Measurements from ENCODE around the gene HOXB8.

DNA sequence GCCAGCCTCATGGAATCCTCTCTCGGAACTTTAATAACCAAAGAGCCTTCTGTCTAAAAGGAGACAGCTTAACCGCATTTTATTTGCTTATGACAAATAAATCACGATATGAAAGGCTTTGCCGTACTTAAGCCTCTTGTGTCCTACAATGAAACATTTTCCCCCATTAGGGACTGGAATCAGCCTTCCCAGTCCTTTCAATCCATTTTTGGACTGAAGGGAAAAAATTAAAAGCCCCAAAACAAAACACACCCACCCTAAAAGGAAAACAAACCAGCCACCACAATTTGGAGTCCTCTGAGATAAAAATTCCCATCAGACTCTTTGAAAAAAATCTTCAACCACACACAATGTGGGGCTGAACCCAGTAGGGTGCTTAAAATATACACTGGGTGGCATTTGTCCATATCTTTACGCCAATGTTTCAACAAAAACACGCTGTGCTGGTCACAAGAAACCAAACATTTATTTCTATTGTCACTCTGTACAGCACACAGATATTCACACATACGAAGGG lies 40.0 kb downstream of the HOXB8 start:
- TF ChIP-seq, protein P1, sequence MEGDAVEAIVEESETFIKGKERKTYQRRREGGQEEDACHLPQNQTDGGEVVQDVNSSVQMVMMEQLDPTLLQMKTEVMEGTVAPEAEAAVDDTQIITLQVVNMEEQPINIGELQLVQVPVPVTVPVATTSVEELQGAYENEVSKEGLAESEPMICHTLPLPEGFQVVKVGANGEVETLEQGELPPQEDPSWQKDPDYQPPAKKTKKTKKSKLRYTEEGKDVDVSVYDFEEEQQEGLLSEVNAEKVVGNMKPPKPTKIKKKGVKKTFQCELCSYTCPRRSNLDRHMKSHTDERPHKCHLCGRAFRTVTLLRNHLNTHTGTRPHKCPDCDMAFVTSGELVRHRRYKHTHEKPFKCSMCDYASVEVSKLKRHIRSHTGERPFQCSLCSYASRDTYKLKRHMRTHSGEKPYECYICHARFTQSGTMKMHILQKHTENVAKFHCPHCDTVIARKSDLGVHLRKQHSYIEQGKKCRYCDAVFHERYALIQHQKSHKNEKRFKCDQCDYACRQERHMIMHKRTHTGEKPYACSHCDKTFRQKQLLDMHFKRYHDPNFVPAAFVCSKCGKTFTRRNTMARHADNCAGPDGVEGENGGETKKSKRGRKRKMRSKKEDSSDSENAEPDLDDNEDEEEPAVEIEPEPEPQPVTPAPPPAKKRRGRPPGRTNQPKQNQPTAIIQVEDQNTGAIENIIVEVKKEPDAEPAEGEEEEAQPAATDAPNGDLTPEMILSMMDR (conservative IDR thresholded peaks at IDR 0.05 in 1 of 2, IDR thresholded peaks at IDR 0.05 in 1 of 2; ENCODE audit: low read depth in 1 of 2, low read length in 2 of 2), result no peak
- no peak for TF ChIP-seq EZH2 (IDR thresholded peaks at IDR 0.05; ENCODE audit: low read length, missing control alignments)

All from fibroblast of lung (primary cell).